IMR-90 (cell line): ENCODE measurements around the gene NOX3. TPM values are rescaled to one million over a fixed set of nuclear protein-coding genes. Genes with fewer than 3 reads are reported as not detected.

Experiments used
- ATAC-seq: fragments of 200-7000 bp; cut with Tn5 transposase; 2 replicates; pipeline ENCODE4 v1.9.1; 2020; ENCODE audit warnings: low read depth, mild to moderate bottlenecking, moderate library complexity
- BruUV-seq: library from RNA; stranded (reverse); fragments of 400-500 nt; replicated peaks from 2 replicates; lab custom pipeline; 2021; lab: Mats Ljungman, UMichigan
- CTCF ChIA-PET: fragments of 300-600 bp; formaldehyde crosslinking; extraction: SDS; loops from one replicate; lab custom pipeline; 2021; ENCODE audit warnings: antibody characterized with exemption; lab: Yijun Ruan, JAX
- POLR2A ChIA-PET: fragments of 300-600 bp; sonication (Branson Sonifier 250); formaldehyde crosslinking; loops from one replicate; lab custom pipeline; 2022; ENCODE audit warnings: antibody characterized with exemption; ENCODE audit not compliant: unreplicated experiment; lab: Charles Lee
- DNase-seq: peaks from one replicate; pipeline ENCODE4 v3.0.0; 2013
- H2AFZ ChIP-seq: replicated peaks from 2 replicates; pipeline ENCODE3; 2013; ENCODE audit warnings: low read length, mild to moderate bottlenecking; ENCODE audit not compliant: poor library complexity
- H2AK5ac ChIP-seq: 2 replicates; pipeline ENCODE4 v1.6.1; 2013; ENCODE audit warnings: low read depth, low read length, inconsistent platforms
- H2AK9ac ChIP-seq: replicated peaks from 2 replicates; pipeline ENCODE3; 2013; ENCODE audit warnings: mild to moderate bottlenecking, low read depth, low read length, moderate library complexity; ENCODE audit not compliant: poor library complexity
- H2BK120ac ChIP-seq: 2 replicates; pipeline ENCODE4 v1.6.1; 2013; ENCODE audit warnings: low read depth, low read length, inconsistent platforms
- H2BK15ac ChIP-seq: 3 replicates; pipeline ENCODE4 v1.6.1; 2013; ENCODE audit warnings: low read depth, low read length, inconsistent platforms
- H2BK20ac ChIP-seq: 2 replicates; pipeline ENCODE4 v1.6.1; 2013; ENCODE audit warnings: low read depth, mild to moderate bottlenecking, inconsistent platforms, low read length, moderate library complexity
- H2BK5ac ChIP-seq: 2 replicates; pipeline ENCODE4 v1.6.1; 2013; ENCODE audit warnings: mild to moderate bottlenecking, low read depth, low read length, inconsistent platforms; ENCODE audit not compliant: poor library complexity, severe bottlenecking
- H3K14ac ChIP-seq: replicated peaks from 2 replicates; pipeline ENCODE4 v1.6.1; 2013; ENCODE audit warnings: low read depth, low read length, inconsistent platforms
- H3K18ac ChIP-seq: 2 replicates; pipeline ENCODE4 v1.6.1; 2013; ENCODE audit warnings: low read depth, low read length, control low read depth
- H3K23ac ChIP-seq: 2 replicates; pipeline ENCODE4 v1.6.1; 2013; ENCODE audit warnings: low read depth, low read length, inconsistent platforms
- H3K27ac ChIP-seq: 2 replicates; pipeline ENCODE4 v1.5.1; 2013; ENCODE audit warnings: mild to moderate bottlenecking, control low read depth, low read length; ENCODE audit not compliant: insufficient read depth
- H3K27me3 ChIP-seq: 2 replicates; pipeline ENCODE4 v1.6.1; 2013; ENCODE audit warnings: low read length; ENCODE audit not compliant: control insufficient read depth, insufficient read depth
- H3K36me3 ChIP-seq: 2 replicates; pipeline ENCODE4 v1.6.1; 2013; ENCODE audit warnings: low read length, mixed read lengths; ENCODE audit not compliant: control insufficient read depth, insufficient read depth
- H3K4ac ChIP-seq: 2 replicates; pipeline ENCODE4 v1.6.1; 2013; ENCODE audit warnings: low read depth, low read length, inconsistent platforms
- H3K4me1 ChIP-seq: 2 replicates; pipeline ENCODE4 v1.6.1; 2013; ENCODE audit warnings: low read length, mixed read lengths; ENCODE audit not compliant: control insufficient read depth, insufficient read depth
- H3K4me2 ChIP-seq: 2 replicates; pipeline ENCODE4 v1.6.1; 2013; ENCODE audit warnings: low read depth, mild to moderate bottlenecking, control low read depth, low read length, moderate library complexity
- H3K4me3 ChIP-seq: 2 replicates; pipeline ENCODE4 v1.5.1; 2013; ENCODE audit warnings: low read depth, mild to moderate bottlenecking, control low read depth, low read length, moderate library complexity; ENCODE audit not compliant: insufficient read depth
- H3K56ac ChIP-seq: 2 replicates; pipeline ENCODE4 v1.6.1; 2013; ENCODE audit warnings: low read length, inconsistent platforms; ENCODE audit not compliant: insufficient read depth; ENCODE audit errors: extremely low read depth
- H3K79me1 ChIP-seq, 2 experiments: 2 replicates each; pipeline ENCODE4 v1.6.1; 2013; ENCODE audit warnings: low read length in 2 of 2, inconsistent platforms in 1 of 2, low read depth in 1 of 2
- H3K9ac ChIP-seq: 2 replicates; pipeline ENCODE4 v1.6.1; 2013; ENCODE audit warnings: low read depth, low read length, control low read depth
- H3K9me1 ChIP-seq: 2 replicates; pipeline ENCODE4 v1.6.1; 2013; ENCODE audit warnings: low read length, inconsistent platforms; ENCODE audit not compliant: insufficient read depth
- H3K9me3 ChIP-seq: 2 replicates; pipeline ENCODE4 v1.6.1; 2013; ENCODE audit warnings: low read length; ENCODE audit not compliant: control insufficient read depth, insufficient read depth
- H4K20me1 ChIP-seq: 2 replicates; pipeline ENCODE4 v1.6.1; 2013; ENCODE audit warnings: low read length, inconsistent platforms; ENCODE audit not compliant: insufficient read depth
- H4K5ac ChIP-seq: 2 replicates; pipeline ENCODE4 v1.6.1; 2013; ENCODE audit warnings: mild to moderate bottlenecking, low read depth, low read length, control low read depth
- H4K8ac ChIP-seq, 2 experiments: 2 replicates each; pipeline ENCODE4 v1.6.1; 2013; ENCODE audit warnings: low read depth in 2 of 2, low read length in 2 of 2, control low read depth in 1 of 2, inconsistent platforms in 1 of 2
- H4K91ac ChIP-seq: 2 replicates; pipeline ENCODE4 v1.6.1; 2013; ENCODE audit warnings: low read depth, low read length, inconsistent platforms; ENCODE audit not compliant: insufficient read depth
- MXI1 ChIP-seq: IDR thresholded peaks from 2 replicates; pipeline ENCODE4 v1.6.1; 2012; ENCODE audit warnings: low read depth, mild to moderate bottlenecking, low read length, moderate library complexity, borderline replicate concordance
- WGBS, 2 experiments: methylation state at CpG; one replicate each; pipeline versions ENCODE4 v1.1.5 to v1.1.7; 2013; ENCODE audit warnings: missing lambda C conversion rate in 2 of 2; ENCODE audit not compliant: insufficient read length in 1 of 2; ENCODE audit errors: extremely low coverage in 2 of 2; 5-methylcytosine and 5-hydroxymethylcytosine counted together
- dilution Hi-C: fragments of 300-500 bp; cut with HindIII; formaldehyde crosslinking; loops from one replicate; pipeline ENCODE4 v1.14.3; 2018; ENCODE audit warnings: low sequenced_read_pairs; ENCODE audit not compliant: unreplicated experiment
- in situ Hi-C: fragments of 300-500 bp; cut with MboI; formaldehyde crosslinking; loops from 3 replicates; pipeline ENCODE4 v1.14.3; 2019; ENCODE audit warnings: low sequenced_read_pairs, inconsistent platforms, mixed read lengths
- intact Hi-C: fragments of 100-400 bp; cut with micrococcal nuclease; formaldehyde crosslinking; loops from 2 replicates; pipeline ENCODE4 v1.10.0; 2022
- polyA plus RNA-seq, 3 experiments: library from polyadenylated mRNA; depleted of rRNA; stranded (reverse); fragments of >200 nt; gene quantifications; 2 replicates each; pipeline ENCODE4 v1.2.3, GENCODE V29; 2012; ENCODE audit warnings: low replicate concordance in 1 of 3
- total RNA-seq: library from RNA; depleted of rRNA; stranded (reverse); fragments of >200 nt; gene quantifications from 2 replicates; pipeline ENCODE4 v1.2.3, GENCODE V29; 2012

Gene NOX3
- total and polyA plus RNA-seq, 2 of the 4 experiments (the other 2 are of a cell fraction): not detected

DNA sequence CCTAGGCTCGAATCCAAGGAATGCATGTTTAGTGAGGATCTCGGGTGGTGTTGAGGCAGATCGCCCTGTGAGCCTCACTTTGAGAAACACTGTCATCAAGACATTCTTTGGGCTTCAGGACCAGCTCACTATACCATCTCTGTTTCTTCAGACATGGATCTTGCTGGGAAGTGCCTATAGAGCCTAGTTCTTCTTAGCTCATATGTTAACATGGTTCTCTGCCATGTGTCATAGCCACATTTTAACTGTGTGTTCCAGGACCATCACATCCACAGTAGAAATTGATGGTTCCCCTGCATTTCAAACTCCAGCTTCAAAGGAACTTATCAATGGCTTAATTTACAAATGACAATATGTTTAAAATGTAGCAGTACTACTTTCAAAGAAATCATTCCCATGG is 57.4 kb downstream of the NOX3 start:
- in situ Hi-C loops: no loop called here
- Histone ChIP-seq H3K27ac (no peak overlapping the region), H2AK9ac (no peak overlapping the region), H3K4me3 (no peak overlapping the region), H4K91ac (no peak overlapping the region), H3K4me2 (peak overlapping the region; percentile 36; the same call in 1 of the 2 replicates), H3K9me1 (0 out of 2 replicates have a peak, but pooled peaks cover 3% of the 10 kb centered on the region), H3K36me3 (no peaks in the 10 kb centered on the region), H4K8ac (no peak overlapping the region), H3K14ac (no peak overlapping the region), H3K4ac (no peak overlapping the region), H4K5ac (peak overlapping the region; percentile 58; the same call in 1 of the 2 replicates), H2BK15ac (no peak overlapping the region), H2BK120ac (no peak overlapping the region), H3K79me1 (no peaks in the 10 kb centered on the region), H4K20me1 (no peaks in the 10 kb centered on the region), H2AFZ (no peak overlapping the region), H2BK5ac (peak overlapping the region; percentile 67), H3K23ac (no peak overlapping the region), H3K9ac (no peak overlapping the region), H2AK5ac (no peak overlapping the region), H2BK20ac (no peak overlapping the region; the same call in 1 of the 2 replicates), H3K27me3 (no peaks in the 10 kb centered on the region), H3K9me3 (no peaks in the 10 kb centered on the region), H3K18ac (peak overlapping the region; percentile 66; the same call in 1 of the 2 replicates), H3K56ac (no peak overlapping the region), H3K4me1 (peaks cover 2% of the 10 kb centered on the region; the same call in 1 of the 2 replicates)
- DNase-seq (peak; percentile 13), ATAC-seq (peak; percentile 63; the same call in 1 of the 2 replicates)
- no TSS peak for BruUV-seq
- intact Hi-C loops: no loop called here
- no CpG with 5 or more reads among the region's 3 CpGs for WGBS, 2 experiments
- dilution Hi-C loops: no loop called here
- ChIA-PET CTCF (no interaction called here), POLR2A (interaction anchor here (0.6 kb wide), 1 partner anchor 128 kb away, joined by 8 read pairs; no protein-coding TSS in a partner anchor)
- no peak for TF ChIP-seq MXI1
